ENCODE data around the gene CCR6. TPM values are rescaled to one million over a fixed set of nuclear protein-coding genes. Genes with fewer than 3 reads are reported as not detected.

Gene CCR6
- total RNA-seq, 6 donors from 2014 or later = 0.34 to 1.9 (median 1.0) TPM; not detected in 3

- ATAC-seq (ENCODE audit: low FRiP score in 2 of 2) (peak in 1 of 2 donors; percentile 22), DNase-seq (peak in 1 of 2 donors; percentile 67)
- peaks cover 0 to 12% (median 8%) of the 10 kb centered on the region in 4 donors for H3K4me1 ChIP-seq
- 57 to 70% methylated on average over 14 to 26 of the region's 28 CpGs for WGBS, 2 donors
- H3K27me3 ChIP-seq = no peaks in the 10 kb centered on the region
- no peaks in the 10 kb centered on the region for H3K36me3 ChIP-seq
- TF ChIP-seq POLR2AphosphoS5 (IDR thresholded peaks at IDR 0.05) = no peak
- TF ChIP-seq CTCF (IDR thresholded peaks at IDR 0.05) = no peak
- peak in 1 of 4 donors; percentile 24 for TF ChIP-seq POLR2A (IDR thresholded peaks at IDR 0.05)
- TF ChIP-seq EP300 (IDR thresholded peaks at IDR 0.05) = no peak
- peak overlapping the region in 2 of 4 donors; percentile 9 to 12 for H3K4me3 ChIP-seq
- no peaks in the 10 kb centered on the region for H3K9me3 ChIP-seq
- H3K27ac ChIP-seq = peak overlapping the region in 1 of 4 donors; percentile 39
These were observed 28.9 kb upstream of the CCR6 start for GRCh38 chr6:167093922-167094432.

DNA sequence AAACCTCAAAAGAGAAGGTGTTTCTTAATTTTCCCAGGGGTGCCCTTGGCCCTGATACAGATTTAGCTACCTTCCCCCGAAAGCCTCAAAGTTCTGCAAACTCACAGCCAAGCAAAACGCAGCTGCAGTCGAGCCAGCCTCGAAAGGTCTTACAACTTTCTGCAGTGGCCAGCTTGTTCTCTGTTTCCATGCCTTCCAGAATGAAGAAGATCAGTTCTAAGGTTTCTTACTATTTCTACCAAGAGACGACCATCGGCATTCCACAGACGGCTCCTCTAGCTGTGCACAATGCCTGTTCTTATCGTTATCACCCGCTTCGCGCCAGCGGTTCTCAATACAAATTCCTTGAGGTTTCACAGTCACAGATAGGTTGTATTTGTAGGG lies 28.5 kb upstream of the CCR6 start:
- TF ChIP-seq CTCF (IDR thresholded peaks at IDR 0.05) = no peak
- TF ChIP-seq POLR2A (IDR thresholded peaks at IDR 0.05) = no peak
- TF ChIP-seq EP300 (IDR thresholded peaks at IDR 0.05) = no peak
- TF ChIP-seq POLR2AphosphoS5 (IDR thresholded peaks at IDR 0.05) = no peak
- Histone ChIP-seq H3K9me3 (no peaks in the 10 kb centered on the region), H3K4me1 (peaks cover 0 to 12% (median 8%) of the 10 kb centered on the region in 4 donors), H3K27ac (peak overlapping the region in 1 of 4 donors; percentile 39), H3K4me3 (peak overlapping the region in 2 of 4 donors; percentile 9 to 12), H3K36me3 (no peaks in the 10 kb centered on the region), H3K27me3 (no peaks in the 10 kb centered on the region)
- 67% methylated on average over 12 of the region's 12 CpGs for WGBS, 2 donors
- ATAC-seq (ENCODE audit: low FRiP score in 2 of 2) (no peak), DNase-seq (no peak)

GRCh38 chr6:167094820-167095637 lies 27.9 kb upstream of the CCR6 start:
- H3K36me3 ChIP-seq = no peaks in the 10 kb centered on the region
- TF ChIP-seq POLR2A (IDR thresholded peaks at IDR 0.05) = no peak
- TF ChIP-seq CTCF (IDR thresholded peaks at IDR 0.05) = no peak
- TF ChIP-seq EP300 (IDR thresholded peaks at IDR 0.05) = no peak
- TF ChIP-seq POLR2AphosphoS5 (IDR thresholded peaks at IDR 0.05) = no peak
- peaks cover 0 to 12% (median 8%) of the 10 kb centered on the region in 4 donors for H3K4me1 ChIP-seq
- H3K9me3 ChIP-seq = no peaks in the 10 kb centered on the region
- 65 to 71% methylated on average over 4 of the region's 4 CpGs for WGBS, 2 donors
- DNase-seq (no peak), ATAC-seq (ENCODE audit: low FRiP score in 2 of 2) (no peak)
- H3K27ac ChIP-seq = no peak overlapping the region
- H3K27me3 ChIP-seq = no peaks in the 10 kb centered on the region
- H3K4me3 ChIP-seq = no peak overlapping the region

DNA sequence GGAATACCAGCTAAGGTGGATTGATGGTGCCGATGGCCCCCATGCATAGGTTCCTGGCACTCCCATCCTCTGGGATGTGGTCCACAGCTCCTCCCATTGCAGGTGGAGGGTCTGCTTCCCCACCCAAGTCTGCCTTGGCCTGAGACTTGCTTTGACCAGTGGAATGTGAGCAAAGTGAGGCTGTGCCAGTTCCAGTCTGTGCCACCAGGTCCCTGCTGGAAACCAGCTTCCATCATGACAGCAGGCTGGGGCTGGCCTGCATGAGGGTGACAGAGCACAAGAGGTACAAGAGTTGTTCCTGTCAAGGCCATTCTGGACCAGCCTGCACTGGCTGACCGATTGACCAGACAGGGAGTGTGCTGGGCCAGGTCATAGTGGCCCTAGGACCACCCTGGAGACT lies 27.0 kb upstream of the CCR6 start:
- Histone ChIP-seq H3K4me1 (peaks cover 0 to 12% (median 8%) of the 10 kb centered on the region in 4 donors), H3K36me3 (no peaks in the 10 kb centered on the region), H3K27ac (no peak overlapping the region), H3K27me3 (no peaks in the 10 kb centered on the region), H3K9me3 (no peaks in the 10 kb centered on the region), H3K4me3 (no peak overlapping the region)
- 90 to 92% methylated on average over 2 of the region's 2 CpGs for WGBS, 2 donors
- DNase-seq (no peak), ATAC-seq (ENCODE audit: low FRiP score in 2 of 2) (no peak)
- TF ChIP-seq CTCF (IDR thresholded peaks at IDR 0.05) (no peak), EP300 (IDR thresholded peaks at IDR 0.05) (no peak), POLR2A (IDR thresholded peaks at IDR 0.05) (no peak), POLR2AphosphoS5 (IDR thresholded peaks at IDR 0.05) (no peak)

Measured in upper lobe of left lung (tissue), 6 donors.